Endothelial cell of umbilical vein (primary cell): Measurements from ENCODE around the gene MLC1. TPM values are rescaled to one million over a fixed set of nuclear protein-coding genes. Genes with fewer than 3 reads are reported as not detected.

Experiments
- BruUV-seq: library from RNA; stranded (reverse); fragments of 400-500 nt; replicated peaks from 2 replicates; lab custom pipeline; 2021; lab: Mats Ljungman, UMichigan
- CTCF ChIA-PET: fragments of 300-600, 350-600 bp; sonication (Branson Sonifier 250); formaldehyde crosslinking; loops from one replicate; lab custom pipeline; 2021; ENCODE audit warnings: antibody characterized with exemption, inconsistent platforms; lab: Charles Lee
- POLR2A ChIA-PET: fragments of 300-600, 350-600 bp; sonication (Branson Sonifier 250); formaldehyde crosslinking; loops from one replicate; lab custom pipeline; 2021; ENCODE audit warnings: antibody characterized with exemption, inconsistent platforms; lab: Charles Lee
- DNase-seq: peaks from one replicate; pipeline ENCODE4 v3.0.0-alpha.2; 2011; ENCODE audit warnings: low read depth, low spot score
- FAIRE-seq: peaks from 2 replicates; lab custom pipeline; 2011; peaks lifted over from hg19 to GRCh38; lab: Jason Lieb, UNC
- H2AFZ ChIP-seq: 2 replicates; pipeline ENCODE4 v1.6.0; 2012; ENCODE audit warnings: low read depth, low read length, control low read depth, inconsistent platforms
- H3K27ac ChIP-seq: 2 replicates; pipeline ENCODE4 v1.5.1; 2011; ENCODE audit warnings: low read depth, mild to moderate bottlenecking, control low read depth, low read length, moderate library complexity; ENCODE audit not compliant: insufficient read depth
- H3K27me3 ChIP-seq, 2 experiments: 2 replicates each; pipeline versions ENCODE4 v1.6.0 to v1.6.1; 2011; ENCODE audit warnings: low read length in 2 of 2, mixed read lengths in 1 of 2; ENCODE audit not compliant: control insufficient read depth in 2 of 2, insufficient read depth in 2 of 2
- H3K36me3 ChIP-seq, 2 experiments: 2 replicates in 1 of 2; 3 replicates in 1 of 2; pipeline ENCODE4 v1.5.1; 2011; ENCODE audit warnings: low read length in 2 of 2, mild to moderate bottlenecking in 1 of 2, moderate library complexity in 1 of 2; ENCODE audit not compliant: control insufficient read depth in 2 of 2, insufficient read depth in 2 of 2; ENCODE audit errors: extremely low read depth in 1 of 2
- H3K4me1 ChIP-seq: 3 replicates; pipeline ENCODE4 v1.5.1; 2011; ENCODE audit warnings: mild to moderate bottlenecking, low read length; ENCODE audit not compliant: control insufficient read depth, insufficient read depth; ENCODE audit errors: extremely low read depth
- H3K4me2 ChIP-seq: 2 replicates; pipeline ENCODE4 v1.6.1; 2011; ENCODE audit warnings: low read length, control low read depth, mixed read lengths; ENCODE audit not compliant: insufficient read depth
- H3K4me3 ChIP-seq, 3 experiments: fragments of 200-600 bp in 1 of 3; sonication (generic), shearing (Covaris generic) in 1 of 3; replicated peaks in 1 of 3; 2 replicates each; pipeline ENCODE4 v1.5.1; 2011 to 2016; ENCODE audit warnings: control low read depth in 3 of 3, low read length in 3 of 3, mild to moderate bottlenecking in 2 of 3, inconsistent platforms in 1 of 3, low read depth in 1 of 3, moderate library complexity in 1 of 3; ENCODE audit not compliant: insufficient read depth in 1 of 3
- H3K79me2 ChIP-seq: 2 replicates; pipeline ENCODE4 v1.6.0; 2012; ENCODE audit warnings: low read length, inconsistent platforms; ENCODE audit not compliant: control insufficient read depth, insufficient read depth
- H3K9ac ChIP-seq: replicated peaks from 2 replicates; pipeline ENCODE3; 2011; ENCODE audit warnings: low read length, control low read depth; ENCODE audit not compliant: insufficient read depth; ENCODE audit errors: extremely low read depth
- H3K9me1 ChIP-seq: replicated peaks from 3 replicates; pipeline ENCODE4 v1.6.0; 2011; ENCODE audit warnings: mild to moderate bottlenecking, low read length; ENCODE audit not compliant: control insufficient read depth, insufficient read depth; ENCODE audit errors: extremely low read depth
- H3K9me3 ChIP-seq: replicated peaks from 2 replicates; pipeline ENCODE4 v1.5.1; 2012; ENCODE audit warnings: low read length, inconsistent platforms; ENCODE audit not compliant: control insufficient read depth, insufficient read depth
- H4K20me1 ChIP-seq: replicated peaks from 2 replicates; pipeline ENCODE3; 2011; ENCODE audit warnings: mild to moderate bottlenecking, low read length; ENCODE audit not compliant: control insufficient read depth, insufficient read depth; ENCODE audit errors: extremely low read depth
- CTCF ChIP-seq, 2 donors: IDR thresholded peaks; 1 replicate in 1 of 2; 2 replicates in 1 of 2; pipeline ENCODE4 v1.5.1; 2011; ENCODE audit warnings: low read length in 2 of 2, mild to moderate bottlenecking in 2 of 2, moderate library complexity in 2 of 2, control low read depth in 1 of 2, inconsistent platforms in 1 of 2, low read depth in 1 of 2; ENCODE audit not compliant: insufficient read depth in 1 of 2; ENCODE audit errors: extremely low read depth in 1 of 2
- EZH2 ChIP-seq: IDR thresholded peaks from 2 replicates; pipeline ENCODE4 v1.6.1; 2012; ENCODE audit warnings: borderline replicate concordance, low read depth, mild to moderate bottlenecking, moderate library complexity, low read length, inconsistent platforms; ENCODE audit not compliant: severe bottlenecking
- FOS ChIP-seq: IDR thresholded peaks from 2 replicates; pipeline ENCODE4 v1.6.1; 2011; ENCODE audit warnings: mild to moderate bottlenecking, low read length, moderate library complexity, borderline replicate concordance; ENCODE audit not compliant: insufficient read depth
- GATA2 ChIP-seq: IDR thresholded peaks from 2 replicates; pipeline ENCODE4 v1.7.0; 2011; ENCODE audit warnings: low read depth, mild to moderate bottlenecking, moderate library complexity, mixed read lengths, low read length; ENCODE audit not compliant: insufficient read length, insufficient read depth
- JUN ChIP-seq: IDR thresholded peaks from 2 replicates; pipeline ENCODE4 v1.6.1; 2011; ENCODE audit warnings: borderline replicate concordance, low read depth; ENCODE audit not compliant: insufficient read length, insufficient read depth
- MYC ChIP-seq: IDR thresholded peaks from one replicate; pipeline ENCODE4 v1.6.1; 2011; ENCODE audit warnings: mild to moderate bottlenecking, low read depth, low read length
- POLR2A ChIP-seq: IDR thresholded peaks from 2 replicates; pipeline ENCODE4 v1.6.1; 2012; ENCODE audit warnings: low read depth, mild to moderate bottlenecking, control low read depth, low read length
- POLR2AphosphoS5 ChIP-seq: IDR thresholded peaks from 2 replicates; pipeline ENCODE4 v1.6.1; 2012; ENCODE audit warnings: low read depth, mild to moderate bottlenecking, control low read depth, low read length, moderate library complexity; ENCODE audit not compliant: insufficient read depth
- dilution Hi-C: fragments of 300-500 bp; cut with MboI; formaldehyde crosslinking; loops from one replicate; pipeline ENCODE4 v1.15.0; 2019; ENCODE audit warnings: low sequenced_read_pairs; ENCODE audit not compliant: extremely low pct_ligation_motif_present
- intact Hi-C: fragments of 100-400 bp; cut with micrococcal nuclease; formaldehyde crosslinking; loops from one replicate; pipeline ENCODE4 v1.10.0; 2022
- polyA plus RNA-seq, 4 experiments: library from polyadenylated mRNA; depleted of rRNA in 3 of 4; stranded (reverse) in 3 of 4; unstranded in 1 of 4; fragments of >200 nt; gene quantifications; 2 replicates each; pipeline versions ENCODE4 v1.2.1 to v1.2.3, GENCODE V29; 2011 to 2012; ENCODE audit warnings: missing spikeins in 1 of 4
- total RNA-seq: library from RNA; stranded (reverse); gene quantifications from 2 replicates; pipeline ENCODE4 v1.2.3, GENCODE V29; 2021
- TF ChIP-seq, protein P1 (sequence below): IDR thresholded peaks from 2 replicates; pipeline ENCODE4 v1.6.1; 2011; ENCODE audit not compliant: insufficient read depth, insufficient read length

Gene MLC1
- total and polyA plus RNA-seq, 2 donors (not counting 3 experiments of a cell fraction or from before 2014, with no cell fraction given): not detected

DNA sequence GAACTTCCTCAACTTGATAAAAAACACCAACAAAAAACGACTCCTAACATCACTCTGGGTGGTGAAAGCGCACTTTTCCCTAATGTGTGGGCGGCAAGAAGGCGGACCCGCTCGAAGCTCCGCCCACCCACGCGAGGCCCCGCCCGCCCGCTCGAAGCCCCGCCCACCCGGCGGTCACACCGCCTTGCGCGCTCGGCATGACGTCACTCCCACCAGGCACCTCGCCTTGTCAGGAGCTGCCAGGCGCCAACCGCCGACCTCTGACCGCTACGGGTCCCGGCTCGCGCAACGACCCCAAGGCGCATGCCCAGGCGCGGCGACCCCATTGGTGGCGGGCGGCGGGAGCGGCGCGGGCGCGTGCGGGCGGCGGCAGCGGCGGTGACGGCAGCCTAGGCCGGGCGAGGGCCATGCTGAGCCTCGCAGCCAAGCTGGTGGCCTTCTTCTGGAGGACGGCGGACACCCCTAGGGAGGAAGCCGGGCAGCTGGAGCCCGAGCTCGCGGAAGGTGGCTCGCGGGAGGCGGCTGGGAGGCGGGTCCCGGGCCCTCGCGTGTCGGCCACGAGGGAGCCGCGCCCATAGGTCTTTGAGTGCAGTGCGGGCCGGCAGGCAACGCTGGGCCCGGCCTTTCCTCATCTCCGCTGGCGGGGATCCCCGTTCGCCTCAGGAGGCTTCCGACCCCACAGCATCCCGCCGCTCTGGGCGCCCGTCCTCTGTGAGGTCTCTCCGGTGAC lies 4.6 kb upstream of the MLC1 start, which contains the start of gene MOV10L1:
Gene MOV10L1, plus strand, starts transcription at position 325 of the 730 bp plus-strand sequence. Its CDS starts 83 bp downstream, at position 408.
- DNase-seq: peak; percentile 44
- no TSS peak for BruUV-seq
- no peak within 1 kb of the TSS for H3K9ac ChIP-seq
- peaks cover 0 to 6% of the 10 kb centered on the region in 2 experiments for H3K27me3 ChIP-seq
- no peaks in the 10 kb centered on the region for H4K20me1 ChIP-seq
- ChIA-PET CTCF (no interaction called here), POLR2A (interaction anchor here (0.6 kb wide), 1 partner anchor 37 kb away, joined by 3 read pairs; no protein-coding TSS in a partner anchor)
- peak within 1 kb of the TSS; percentile 48 for H2AFZ ChIP-seq
- FAIRE-seq: peak; percentile 28
- H3K4me3 ChIP-seq: no peak within 1 kb of the TSS
- H3K4me1 ChIP-seq: no peaks in the 10 kb centered on the region
- H3K9me3 ChIP-seq: no peaks in the 10 kb centered on the region
- no peaks in the 10 kb centered on the region for H3K79me2 ChIP-seq
- H3K36me3 ChIP-seq: no peaks in the 10 kb centered on the region
- H3K27ac ChIP-seq: no peak within 1 kb of the TSS
- intact Hi-C loops: no loop called here
- H3K4me2 ChIP-seq: no peak within 1 kb of the TSS
- TF ChIP-seq POLR2A: no peak
- TF ChIP-seq POLR2AphosphoS5: no peak
- no peak for TF ChIP-seq FOS
- TF ChIP-seq JUN: no peak
- no peak for TF ChIP-seq MYC
- TF ChIP-seq GATA2: no peak
- dilution Hi-C loops: no loop called here
- no peaks in the 10 kb centered on the region for H3K9me1 ChIP-seq

GRCh38 chr22:50089231-50089630 lies 4.0 kb upstream of the MLC1 start:
- Histone ChIP-seq H4K20me1 (no peaks in the 10 kb centered on the region), H3K9ac (no peak overlapping the region), H3K4me3 (no peak overlapping the region), H3K79me2 (no peaks in the 10 kb centered on the region), H3K27me3 (peaks cover 0 to 6% of the 10 kb centered on the region in 2 experiments), H2AFZ (peak overlapping the region; percentile 8), H3K4me1 (no peaks in the 10 kb centered on the region), H3K4me2 (no peak overlapping the region), H3K9me1 (no peaks in the 10 kb centered on the region), H3K27ac (no peak overlapping the region), H3K9me3 (no peaks in the 10 kb centered on the region), H3K36me3 (no peaks in the 10 kb centered on the region)
- dilution Hi-C loops: no loop called here
- FAIRE-seq: peak; percentile 38
- no TSS peak for BruUV-seq
- ChIA-PET CTCF (no interaction called here), POLR2A (no interaction called here)
- intact Hi-C loops: no loop called here
- TF ChIP-seq JUN: no peak
- TF ChIP-seq, protein P1, sequence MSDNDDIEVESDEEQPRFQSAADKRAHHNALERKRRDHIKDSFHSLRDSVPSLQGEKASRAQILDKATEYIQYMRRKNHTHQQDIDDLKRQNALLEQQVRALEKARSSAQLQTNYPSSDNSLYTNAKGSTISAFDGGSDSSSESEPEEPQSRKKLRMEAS: no peak
- no peak for TF ChIP-seq POLR2AphosphoS5
- TF ChIP-seq CTCF (IDR thresholded peaks at IDR 0.05; ENCODE audit: extremely low read depth in 1 of 2, insufficient read depth in 1 of 2, low read depth in 1 of 2, low read length in 2 of 2): no peak
- TF ChIP-seq FOS: no peak
- no peak for TF ChIP-seq GATA2
- TF ChIP-seq EZH2: no peak
- TF ChIP-seq MYC: no peak
- no peak for TF ChIP-seq POLR2A
- no peak for DNase-seq
